Astrocyte (in vitro differentiated cells and primary cell): Measurements from ENCODE around the gene ERG. TPM values are rescaled to one million over a fixed set of nuclear protein-coding genes. Genes with fewer than 3 reads are reported as not detected.

ENCODE experiments used
- DNase-seq: peaks from one replicate; pipeline ENCODE4 v3.0.0-alpha.2; 2010; ENCODE audit warnings: low read depth
- FAIRE-seq: peaks from 2 replicates; lab custom pipeline; 2011; peaks lifted over from hg19 to GRCh38; lab: Jason Lieb, UNC
- H2AFZ ChIP-seq: 2 replicates; pipeline ENCODE4 v1.6.0; 2012; ENCODE audit warnings: low read depth, low read length, inconsistent platforms
- H3K27ac ChIP-seq: 2 replicates; pipeline ENCODE4 v1.5.1; 2011; ENCODE audit warnings: low read depth, low read length, inconsistent platforms
- H3K27me3 ChIP-seq: 2 replicates; pipeline ENCODE4 v1.6.0; 2011; ENCODE audit warnings: low read length, inconsistent platforms; ENCODE audit not compliant: insufficient read depth
- H3K36me3 ChIP-seq: 2 replicates; pipeline ENCODE4 v1.5.1; 2011; ENCODE audit warnings: low read length, inconsistent platforms; ENCODE audit not compliant: insufficient read depth
- H3K4me1 ChIP-seq: 2 replicates; pipeline ENCODE4 v1.5.1; 2011; ENCODE audit warnings: low read length, inconsistent platforms; ENCODE audit not compliant: insufficient read depth
- H3K4me2 ChIP-seq: 2 replicates; pipeline ENCODE4 v1.6.0; 2012; ENCODE audit warnings: low read length, inconsistent platforms
- H3K4me3 ChIP-seq: 2 replicates; pipeline ENCODE4 v1.5.1; 2011; ENCODE audit warnings: low read depth, mild to moderate bottlenecking, low read length, inconsistent platforms; ENCODE audit not compliant: insufficient read depth
- H3K79me2 ChIP-seq: 2 replicates; pipeline ENCODE4 v1.6.0; 2012; ENCODE audit warnings: mild to moderate bottlenecking, low read length, inconsistent platforms; ENCODE audit not compliant: insufficient read depth
- H3K9ac ChIP-seq: 2 replicates; pipeline ENCODE4 v1.6.0; 2012; ENCODE audit warnings: mild to moderate bottlenecking, low read length, inconsistent platforms
- H3K9me3 ChIP-seq: 2 replicates; pipeline ENCODE4 v1.5.1; 2012; ENCODE audit warnings: low read depth, mild to moderate bottlenecking, low read length, inconsistent platforms; ENCODE audit not compliant: insufficient read depth
- H4K20me1 ChIP-seq: 2 replicates; pipeline ENCODE4 v1.6.0; 2012; ENCODE audit warnings: low read length, inconsistent platforms; ENCODE audit not compliant: insufficient read depth
- H3K27ac Mint-ChIP-seq: one replicate; pipeline ENCODE4 v1.8.0; 2021; ENCODE audit warnings: mild to moderate bottlenecking, mixed read lengths; ENCODE audit not compliant: unreplicated experiment
- H3K27me3 Mint-ChIP-seq: one replicate; pipeline ENCODE4 v1.8.0; 2021; ENCODE audit warnings: low read depth, mixed read lengths; ENCODE audit not compliant: unreplicated experiment
- H3K36me3 Mint-ChIP-seq: one replicate; pipeline ENCODE4 v1.8.0; 2021; ENCODE audit warnings: low read depth, mixed read lengths; ENCODE audit not compliant: unreplicated experiment
- H3K4me1 Mint-ChIP-seq: one replicate; pipeline ENCODE4 v1.8.0; 2021; ENCODE audit warnings: low read depth, mixed read lengths; ENCODE audit not compliant: unreplicated experiment
- H3K4me3 Mint-ChIP-seq: one replicate; pipeline ENCODE4 v1.8.0; 2021; ENCODE audit warnings: mild to moderate bottlenecking, moderate library complexity, mixed read lengths; ENCODE audit not compliant: unreplicated experiment
- H3K9me3 Mint-ChIP-seq: one replicate; pipeline ENCODE4 v1.8.0; 2021; ENCODE audit warnings: mild to moderate bottlenecking, mixed read lengths; ENCODE audit not compliant: unreplicated experiment
- EZH2 ChIP-seq: IDR thresholded peaks from 2 replicates; pipeline ENCODE4 v1.6.1; 2012; ENCODE audit warnings: mild to moderate bottlenecking, low read length, inconsistent platforms; ENCODE audit not compliant: insufficient read depth
- total RNA-seq: library from RNA; stranded (reverse); gene quantifications from 2 replicates; pipeline ENCODE4 v1.2.1, GENCODE V29; 2021
- TF ChIP-seq, protein P1 (sequence below): IDR thresholded peaks from 2 replicates; pipeline ENCODE4 v1.5.1; 2011; ENCODE audit warnings: low read depth, mild to moderate bottlenecking, inconsistent platforms, low read length, moderate library complexity; ENCODE audit not compliant: insufficient read depth

ERG gene
- total RNA-seq, 1 donor from 2014 or later: 0.84 TPM

DNA sequence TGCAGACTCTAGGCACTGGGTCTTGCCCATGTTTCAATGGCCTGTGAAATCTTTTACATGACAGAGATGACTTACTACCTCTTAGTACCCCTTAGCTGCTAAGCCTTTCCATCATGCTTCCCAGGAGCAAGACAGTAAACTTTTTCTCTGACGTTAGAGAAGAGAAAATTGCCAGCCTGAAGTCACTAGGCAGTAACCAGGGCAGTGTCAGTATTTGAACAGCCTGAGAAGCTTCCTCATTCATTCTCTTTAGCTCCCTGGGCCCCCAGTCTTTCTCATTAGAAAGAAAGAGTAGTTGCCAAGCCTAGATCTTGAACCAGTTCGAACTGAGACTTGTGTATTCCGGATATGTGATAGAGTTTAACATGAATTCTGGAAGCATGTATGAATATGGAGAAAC, 99.2 kb downstream of the ERG start:
- DNase-seq: no peak
- Mint-ChIP-seq H3K9me3 (no peaks in the 10 kb centered on the region), H3K27ac (no peak overlapping the region), H3K4me1 (no peaks in the 10 kb centered on the region), H3K27me3 (peaks cover 21% of the 10 kb centered on the region), H3K4me3 (no peak overlapping the region), H3K36me3 (no peaks in the 10 kb centered on the region)
- H3K27me3 ChIP-seq: peaks cover 10% of the 10 kb centered on the region
- no peaks in the 10 kb centered on the region for H4K20me1 ChIP-seq
- no peak overlapping the region for H3K4me3 ChIP-seq
- no peak for FAIRE-seq
- H2AFZ ChIP-seq: no peak overlapping the region
- no peaks in the 10 kb centered on the region for H3K36me3 ChIP-seq
- H3K4me1 ChIP-seq: no peaks in the 10 kb centered on the region
- no peak overlapping the region for H3K9ac ChIP-seq
- no peaks in the 10 kb centered on the region for H3K79me2 ChIP-seq
- H3K27ac ChIP-seq: no peak overlapping the region
- no peak for TF ChIP-seq EZH2
- TF ChIP-seq, protein P1, sequence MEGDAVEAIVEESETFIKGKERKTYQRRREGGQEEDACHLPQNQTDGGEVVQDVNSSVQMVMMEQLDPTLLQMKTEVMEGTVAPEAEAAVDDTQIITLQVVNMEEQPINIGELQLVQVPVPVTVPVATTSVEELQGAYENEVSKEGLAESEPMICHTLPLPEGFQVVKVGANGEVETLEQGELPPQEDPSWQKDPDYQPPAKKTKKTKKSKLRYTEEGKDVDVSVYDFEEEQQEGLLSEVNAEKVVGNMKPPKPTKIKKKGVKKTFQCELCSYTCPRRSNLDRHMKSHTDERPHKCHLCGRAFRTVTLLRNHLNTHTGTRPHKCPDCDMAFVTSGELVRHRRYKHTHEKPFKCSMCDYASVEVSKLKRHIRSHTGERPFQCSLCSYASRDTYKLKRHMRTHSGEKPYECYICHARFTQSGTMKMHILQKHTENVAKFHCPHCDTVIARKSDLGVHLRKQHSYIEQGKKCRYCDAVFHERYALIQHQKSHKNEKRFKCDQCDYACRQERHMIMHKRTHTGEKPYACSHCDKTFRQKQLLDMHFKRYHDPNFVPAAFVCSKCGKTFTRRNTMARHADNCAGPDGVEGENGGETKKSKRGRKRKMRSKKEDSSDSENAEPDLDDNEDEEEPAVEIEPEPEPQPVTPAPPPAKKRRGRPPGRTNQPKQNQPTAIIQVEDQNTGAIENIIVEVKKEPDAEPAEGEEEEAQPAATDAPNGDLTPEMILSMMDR: no peak
- H3K9me3 ChIP-seq: no peaks in the 10 kb centered on the region
- H3K4me2 ChIP-seq: no peak overlapping the region

DNA sequence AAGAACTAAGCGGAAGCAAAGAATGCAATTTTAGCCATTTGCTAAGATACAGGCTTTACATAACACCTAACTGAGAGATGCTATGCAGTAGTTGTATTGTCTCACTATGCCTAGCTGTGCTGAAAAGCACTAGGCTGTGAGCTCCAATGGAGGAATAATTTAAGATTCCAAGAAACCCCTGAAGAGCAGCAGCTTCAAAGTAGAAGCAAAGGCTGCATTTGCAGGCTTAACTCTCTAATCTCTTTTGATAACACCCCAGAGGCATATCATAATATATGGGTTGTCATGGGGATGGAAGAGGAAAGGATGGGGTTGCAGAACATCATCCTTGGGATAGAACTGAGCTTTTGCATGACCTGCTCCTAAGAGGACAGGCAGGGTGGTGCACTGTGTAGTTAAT, 102.0 kb downstream of the ERG start:
- H3K27me3 ChIP-seq: peaks cover 10% of the 10 kb centered on the region
- TF ChIP-seq EZH2: no peak
- TF ChIP-seq, protein P1: no peak

GRCh38 chr21:38395581-38395980, 102.7 kb downstream of the ERG start:
- no peaks in the 10 kb centered on the region for H3K79me2 ChIP-seq
- no peak overlapping the region for H3K27ac ChIP-seq
- H3K27me3 ChIP-seq: peaks cover 9% of the 10 kb centered on the region
- H3K4me2 ChIP-seq: no peak overlapping the region
- H2AFZ ChIP-seq: no peak overlapping the region
- Mint-ChIP-seq H3K4me1 (peaks cover 4% of the 10 kb centered on the region), H3K36me3 (no peaks in the 10 kb centered on the region), H3K9me3 (no peaks in the 10 kb centered on the region), H3K27me3 (peaks cover 21% of the 10 kb centered on the region), H3K4me3 (no peak overlapping the region), H3K27ac (no peak overlapping the region)
- no peak overlapping the region for H3K4me3 ChIP-seq
- no peaks in the 10 kb centered on the region for H3K9me3 ChIP-seq
- DNase-seq (no peak), FAIRE-seq (no peak)
- no peak overlapping the region for H3K9ac ChIP-seq
- H4K20me1 ChIP-seq: no peaks in the 10 kb centered on the region
- H3K36me3 ChIP-seq: no peaks in the 10 kb centered on the region
- no peak for TF ChIP-seq EZH2
- TF ChIP-seq, protein P1: no peak
- H3K4me1 ChIP-seq: no peaks in the 10 kb centered on the region

More for the DNA sequence above, 102.0 kb downstream of the ERG start:
- H3K9me3 Mint-ChIP-seq: no peaks in the 10 kb centered on the region
- no peaks in the 10 kb centered on the region for H3K36me3 ChIP-seq
- no peak for FAIRE-seq
- no peak overlapping the region for H3K27ac Mint-ChIP-seq
- H4K20me1 ChIP-seq: no peaks in the 10 kb centered on the region
- no peaks in the 10 kb centered on the region for H3K9me3 ChIP-seq
- H3K36me3 Mint-ChIP-seq: no peaks in the 10 kb centered on the region
- H3K79me2 ChIP-seq: no peaks in the 10 kb centered on the region
- DNase-seq: no peak
- H3K4me2 ChIP-seq: no peak overlapping the region
- H3K9ac ChIP-seq: no peak overlapping the region
- H3K27ac ChIP-seq: no peak overlapping the region
- H3K4me1 Mint-ChIP-seq: peaks cover 4% of the 10 kb centered on the region
- H3K4me1 ChIP-seq: no peaks in the 10 kb centered on the region
- no peak overlapping the region for H3K4me3 ChIP-seq
- no peak overlapping the region for H3K4me3 Mint-ChIP-seq
- peaks cover 21% of the 10 kb centered on the region for H3K27me3 Mint-ChIP-seq
- no peak overlapping the region for H2AFZ ChIP-seq
